Motor neuron (in vitro differentiated cells): ENCODE results near the gene SPOPL. TPM values are rescaled to one million over a fixed set of nuclear protein-coding genes. Genes with fewer than 3 reads are reported as not detected.

ENCODE experiments used
- ATAC-seq, 8 experiments: fragments of 200-7000 bp; cut with Tn5 transposase; replicated peaks in 6 of 8; 2 replicates each; pipeline ENCODE4 v1.8.0; 2021; ENCODE audit warnings: mild to moderate bottlenecking in 8 of 8, moderate library complexity in 8 of 8
- H3K27ac ChIP-seq, 2 donors: fragments of 250-450 bp; sonication (Bioruptor Pico); 2 replicates each; pipeline ENCODE4 v1.9.0; 2021; ENCODE audit warnings: antibody characterized with exemption in 2 of 2, mild to moderate bottlenecking in 2 of 2, moderate library complexity in 1 of 2
- H3K4me1 ChIP-seq, 2 donors: fragments of 250-450 bp; sonication (Bioruptor Pico); replicated peaks in 1 of 2; 2 replicates each; pipeline ENCODE4 v1.6.1; 2021; ENCODE audit warnings: antibody characterized with exemption in 2 of 2, mild to moderate bottlenecking in 2 of 2, moderate library complexity in 1 of 2
- H3K4me3 ChIP-seq, 5 donors: fragments of 250-450 bp; sonication (Bioruptor Pico); 2 replicates each; pipeline ENCODE4 v1.9.0; 2021; ENCODE audit warnings: antibody characterized with exemption in 5 of 5, mild to moderate bottlenecking in 5 of 5, moderate library complexity in 4 of 5
- WGBS, 10 experiments: fragments of 450-650 bp; shearing (Covaris generic); methylation state at CpG; one replicate each; pipeline ENCODE4 v1.0.0; 2022; 5-methylcytosine and 5-hydroxymethylcytosine counted together
- in situ Hi-C, 9 experiments: fragments of 400-800 bp; cut with MboI; loops; one replicate each; pipeline ENCODE4 v1.15.0; 2021; ENCODE audit warnings: low sequenced_read_pairs in 9 of 9, low pct_unique_long_range_greater_than_20kb in 2 of 9; ENCODE audit not compliant: unreplicated experiment in 9 of 9
- total RNA-seq, 8 experiments: library from RNA; unstranded; fragments of 300-600 nt; gene quantifications; 2 replicates each; pipeline versions ENCODE4 v1.2.3 to v1.2.4, GENCODE V29; 2022

Gene SPOPL
- total RNA-seq, 8 experiments from 2014 or later, result 11.3 to 13.8 (median 13.2) TPM

DNA sequence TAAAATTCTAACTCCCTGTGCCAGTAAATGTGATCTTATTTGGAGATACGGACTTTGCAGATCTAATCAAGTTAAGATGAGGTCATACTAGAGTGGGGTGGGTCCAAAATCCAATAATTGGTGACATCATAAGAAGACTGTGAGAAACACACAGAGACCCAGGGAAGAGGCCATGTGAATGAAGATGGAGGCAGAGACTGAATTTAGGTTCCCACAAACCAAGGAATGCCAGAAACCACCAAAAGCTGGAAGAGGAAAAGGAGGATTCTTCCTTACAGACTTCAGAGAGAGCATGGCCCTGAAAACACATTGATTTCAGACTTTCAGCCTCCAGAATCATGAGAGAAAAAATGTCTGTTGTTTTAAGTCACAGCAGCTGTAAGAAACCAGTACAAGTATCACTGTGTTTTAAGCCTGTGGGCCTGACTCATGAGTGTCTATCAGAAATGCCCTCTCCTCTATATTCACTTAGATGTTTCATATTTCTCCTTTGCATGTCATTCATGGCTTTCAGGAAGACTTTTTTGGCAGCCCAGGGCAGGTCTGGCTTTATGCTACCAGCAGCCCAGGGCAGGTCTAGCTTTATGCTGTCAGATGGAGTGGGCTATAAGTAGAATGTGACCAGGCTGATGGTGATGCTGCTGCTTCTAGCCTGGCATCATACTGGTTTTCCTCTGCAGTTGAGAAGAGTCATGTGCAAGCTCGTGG, 100.0 kb downstream of the SPOPL start:
- WGBS, 10 experiments, result 80 to 100% (median 92%) methylated on average over 1 to 2 of the region's 2 CpGs; no CpG with 5 or more reads in 4 of the 10 experiments
- Histone ChIP-seq H3K4me1 (no peaks in the 10 kb centered on the region), H3K4me3 (no peak overlapping the region), H3K27ac (no peak overlapping the region)
- in situ Hi-C loops, result no loop called here
- peak in 3 of 8 experiments; percentile 33 to 73 (median 48) for ATAC-seq

- in situ Hi-C loops, result no loop called here
- Histone ChIP-seq H3K4me3 (no peak overlapping the region), H3K4me1 (no peaks in the 10 kb centered on the region), H3K27ac (no peak overlapping the region)
- ATAC-seq, result peak in 3 of 8 experiments; percentile 18 to 96 (median 63)
- 80 to 100% (median 94%) methylated on average over 1 of the region's 1 CpG; no CpG with 5 or more reads in 4 of the 10 experiments for WGBS, 10 experiments
Observed at GRCh38 chr2:138602166-138602460, 100.5 kb downstream of the SPOPL start.

DNA sequence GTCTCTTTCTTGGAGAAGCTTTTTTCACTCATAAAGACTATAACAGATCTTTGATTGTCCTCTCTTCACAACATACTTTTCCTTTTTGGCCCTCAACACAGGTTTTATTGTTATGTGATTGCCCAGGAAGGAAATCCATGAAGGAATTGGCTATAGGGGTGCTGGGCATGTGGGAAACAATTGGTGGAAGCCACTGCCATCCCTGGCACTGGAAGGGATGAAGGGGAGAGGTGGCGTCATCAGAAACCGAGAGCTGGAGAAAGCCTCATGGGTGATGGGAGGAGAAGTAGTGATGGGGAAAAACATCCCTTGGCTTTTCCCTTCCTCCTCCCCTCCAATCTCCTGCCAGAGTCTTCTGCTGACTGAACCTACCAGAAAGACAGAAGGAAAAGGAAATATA, 106.2 kb downstream of the SPOPL start:
- in situ Hi-C loops, result no loop called here
- 17 to 100% (median 90%) methylated on average over 2 of the region's 2 CpGs; no CpG with 5 or more reads in 5 of the 10 experiments for WGBS, 10 experiments

GRCh38 chr2:138609446-138609845, 107.9 kb downstream of the SPOPL start:
- Histone ChIP-seq H3K4me1 (no peaks in the 10 kb centered on the region), H3K27ac (no peak overlapping the region), H3K4me3 (no peak overlapping the region)
- in situ Hi-C loops, result no loop called here
- 0 to 80% (median 67%) methylated on average over 1 to 3 of the region's 4 CpGs; no CpG with 5 or more reads in 4 of the 10 experiments for WGBS, 10 experiments
- ATAC-seq, result no peak

More for the DNA sequence above, 106.2 kb downstream of the SPOPL start:
- no peak overlapping the region for H3K4me3 ChIP-seq
- H3K27ac ChIP-seq, result no peak overlapping the region
- ATAC-seq, result no peak
- no peaks in the 10 kb centered on the region for H3K4me1 ChIP-seq

- ATAC-seq, result peak in 2 of 8 experiments; percentile 64 to 72
- Histone ChIP-seq H3K4me1 (no peaks in the 10 kb centered on the region), H3K4me3 (no peak overlapping the region), H3K27ac (no peak overlapping the region)
- in situ Hi-C loops, result no loop called here
- WGBS, 10 experiments, result 11 to 100% (median 86%) methylated on average over 1 to 3 of the region's 4 CpGs; no CpG with 5 or more reads in 1 of the 10 experiments
Observed at GRCh38 chr2:138610201-138610953, 108.8 kb downstream of the SPOPL start.

DNA sequence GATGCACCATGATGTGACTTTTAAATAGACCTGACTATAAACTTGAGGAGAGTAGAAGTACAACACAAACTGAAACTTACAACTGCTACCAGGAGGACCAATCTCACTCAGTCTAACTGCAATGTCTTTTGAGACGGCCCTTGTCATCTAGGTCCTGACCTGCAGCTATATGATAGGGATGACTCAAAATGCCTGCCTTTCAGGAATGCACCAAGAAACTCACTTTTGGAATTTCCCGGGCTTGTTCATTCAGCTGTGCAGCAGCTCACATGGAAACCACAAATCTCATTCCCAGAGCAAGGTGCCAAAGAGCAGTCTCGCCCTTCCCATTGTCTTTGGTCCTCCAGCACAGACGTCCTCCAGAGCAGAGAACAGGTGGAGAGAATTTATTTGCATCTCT, 113.7 kb downstream of the SPOPL start:
- no peak overlapping the region for H3K27ac ChIP-seq
- no peak for ATAC-seq
- no peaks in the 10 kb centered on the region for H3K4me1 ChIP-seq
- in situ Hi-C loops, result no loop called here
- H3K4me3 ChIP-seq, result no peak overlapping the region
- 0 to 100% (median 70%) methylated on average over 2 to 3 of the region's 4 CpGs; no CpG with 5 or more reads in 3 of the 10 experiments for WGBS, 10 experiments

DNA sequence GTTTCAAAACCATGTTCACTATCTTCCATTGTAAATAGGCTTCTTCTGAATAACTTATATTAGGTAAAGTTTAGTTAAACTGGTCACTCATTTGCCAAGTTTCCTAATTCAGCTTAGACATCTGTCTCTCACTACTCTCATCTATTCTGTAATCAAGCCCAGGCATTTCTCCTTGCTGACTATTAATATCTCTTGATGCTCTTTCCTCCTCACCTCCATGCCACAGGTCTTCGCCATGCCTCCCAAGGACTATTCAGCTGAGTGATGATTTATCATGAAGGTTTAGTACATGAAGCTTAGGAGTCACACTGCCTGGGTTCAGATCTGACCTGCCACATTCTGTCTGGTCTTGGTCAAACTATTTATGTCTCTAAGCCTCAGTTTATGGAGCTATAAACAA, 115.5 kb downstream of the SPOPL start:
- no peak for ATAC-seq
- in situ Hi-C loops, result no loop called here
- no peak overlapping the region for H3K27ac ChIP-seq
- 80 to 100% (median 100%) methylated on average over 1 of the region's 1 CpG; no CpG with 5 or more reads in 5 of the 10 experiments for WGBS, 10 experiments
- H3K4me1 ChIP-seq, result no peaks in the 10 kb centered on the region
- no peak overlapping the region for H3K4me3 ChIP-seq

GRCh38 chr2:138618971-138619370, 117.4 kb downstream of the SPOPL start:
- in situ Hi-C loops, result no loop called here
- Histone ChIP-seq H3K4me3 (no peak overlapping the region), H3K4me1 (no peaks in the 10 kb centered on the region), H3K27ac (no peak overlapping the region)
- ATAC-seq, result no peak
- WGBS, 10 experiments, result 18 to 100% (median 80%) methylated on average over 1 to 3 of the region's 3 CpGs; no CpG with 5 or more reads in 3 of the 10 experiments

DNA sequence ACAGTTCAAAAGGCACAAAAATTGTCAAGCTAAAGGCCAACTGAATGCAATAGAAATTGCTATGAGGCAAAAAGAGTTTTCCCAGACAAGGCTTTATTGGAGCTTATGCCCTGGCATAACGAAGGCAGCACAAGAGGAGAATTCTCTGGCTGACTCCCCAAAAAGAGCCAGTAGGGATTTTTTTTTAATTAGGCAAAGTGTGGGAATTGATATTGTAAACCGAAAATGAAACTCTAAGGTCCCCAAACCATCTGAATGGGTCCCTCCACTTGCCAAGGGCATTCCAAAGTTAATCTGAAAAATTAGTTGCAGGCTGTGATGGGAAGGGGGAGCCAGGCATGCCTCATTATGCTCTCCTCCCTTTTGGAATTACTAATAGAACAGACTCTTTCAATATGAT, 118.9 kb downstream of the SPOPL start:
- in situ Hi-C loops, result no loop called here
- Histone ChIP-seq H3K4me1 (peaks cover 0 to 2% of the 10 kb centered on the region in 2 donors), H3K27ac (no peak overlapping the region), H3K4me3 (no peak overlapping the region)
- no peak for ATAC-seq
- 7 to 100% (median 86%) methylated on average over 1 to 2 of the region's 2 CpGs; no CpG with 5 or more reads in 3 of the 10 experiments for WGBS, 10 experiments

- Histone ChIP-seq H3K4me1 (peaks cover 2 to 4% of the 10 kb centered on the region in 2 donors), H3K4me3 (no peak overlapping the region), H3K27ac (no peak overlapping the region)
- in situ Hi-C loops, result no loop called here
- ATAC-seq, result no peak
- 27 to 100% (median 85%) methylated on average over 1 to 3 of the region's 3 CpGs; no CpG with 5 or more reads in 4 of the 10 experiments for WGBS, 10 experiments
Observed at GRCh38 chr2:138621139-138621538, 119.6 kb downstream of the SPOPL start.

DNA sequence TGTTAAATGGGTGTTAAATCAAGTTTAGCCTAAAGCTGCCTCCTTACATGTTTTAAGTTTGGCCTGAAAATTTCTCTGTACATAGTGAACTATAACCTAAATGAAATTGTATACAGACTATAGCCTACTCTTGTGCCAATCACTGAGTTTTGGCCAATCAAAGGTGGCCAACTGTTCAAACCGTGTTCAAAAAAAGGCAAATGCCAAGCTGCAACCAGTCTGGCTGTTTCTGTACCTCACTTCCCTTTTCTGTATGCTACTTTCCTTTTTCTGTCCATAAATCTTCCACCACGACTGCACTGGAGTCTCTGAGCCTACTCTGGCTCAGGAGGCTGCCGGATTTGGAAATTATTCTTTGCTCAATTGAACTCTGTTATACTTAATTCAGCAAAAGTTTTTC, 121.0 kb downstream of the SPOPL start:
- in situ Hi-C loops, result no loop called here

More for the DNA sequence above, 121.0 kb downstream of the SPOPL start:
- H3K4me1 ChIP-seq, result peaks cover 2 to 5% of the 10 kb centered on the region in 2 donors
- H3K27ac ChIP-seq, result no peak overlapping the region
- no peak for ATAC-seq
- 0 to 89% (median 49%) methylated on average over 1 to 3 of the region's 3 CpGs for WGBS, 10 experiments
- H3K4me3 ChIP-seq, result no peak overlapping the region
